GM18520 (cell line): ENCODE data around the gene LMNTD1.
A peak's percentile ranks its signal among the peaks of the same experiment; 100 is the strongest.

Experiments used
- ATAC-seq: cut with Tn5 transposase; IDR thresholded peaks from one replicate; pipeline ENCODE4 v1.9.1; 2021; ENCODE audit not compliant: unreplicated experiment

LMNTD1 gene

DNA sequence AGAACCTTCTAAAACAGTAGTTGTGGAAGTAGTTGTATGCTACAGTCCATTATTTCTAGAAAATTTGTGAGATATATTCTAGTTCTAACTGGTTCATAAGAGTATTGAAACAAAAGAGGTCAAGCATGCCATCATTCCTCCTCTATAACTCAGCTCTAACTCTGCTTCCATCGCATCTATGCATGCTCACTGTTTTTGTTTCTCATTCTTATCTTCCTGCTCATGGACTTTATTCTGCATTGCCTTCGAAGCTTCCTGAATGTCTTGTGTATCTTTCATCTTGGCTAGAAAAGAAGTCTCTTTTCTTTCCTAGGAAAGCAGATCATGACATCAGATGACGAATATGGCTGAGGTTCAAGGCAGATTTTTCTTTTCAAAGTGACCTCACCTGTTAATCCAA is 402 bp downstream of the LMNTD1 start:
- no peak for ATAC-seq

DNA sequence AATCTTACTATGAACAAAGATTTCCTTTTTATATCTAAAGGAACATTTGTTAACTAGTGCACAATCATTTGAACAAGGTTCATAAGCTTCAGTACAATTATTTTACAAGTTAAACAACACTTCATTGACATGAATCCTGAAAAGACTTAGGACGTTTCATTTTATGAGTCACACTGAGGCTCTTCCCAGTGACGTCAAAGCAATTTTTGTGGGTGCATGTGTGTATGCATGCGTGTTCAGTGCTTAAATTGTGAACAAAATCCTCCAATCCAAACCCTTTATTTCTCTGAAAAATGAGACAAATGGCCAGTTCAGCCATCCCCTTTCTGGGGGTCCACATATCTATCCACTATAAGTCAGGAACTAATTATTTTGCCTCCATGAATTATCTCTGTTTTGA is 2.9 kb downstream of the LMNTD1 start:
- ATAC-seq = no peak

DNA sequence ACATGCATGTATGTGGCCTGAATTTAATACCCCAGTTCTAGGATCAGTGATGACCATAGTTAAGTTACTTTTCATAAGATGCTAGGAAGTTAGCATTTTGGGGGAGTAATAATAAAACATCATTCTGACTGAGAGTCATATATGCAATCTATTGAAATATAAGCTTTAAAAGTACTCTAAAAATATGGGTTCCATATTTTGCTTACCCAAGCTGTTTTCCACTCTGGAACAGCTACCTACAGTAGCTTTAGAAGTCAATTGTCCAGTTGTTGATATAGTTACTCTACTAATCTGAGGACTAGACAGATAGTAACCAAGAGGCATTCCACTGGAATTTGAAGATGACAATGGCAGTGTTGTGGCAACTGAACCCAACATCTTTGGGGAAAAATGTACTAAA is 4.0 kb downstream of the LMNTD1 start:
- no peak for ATAC-seq

DNA sequence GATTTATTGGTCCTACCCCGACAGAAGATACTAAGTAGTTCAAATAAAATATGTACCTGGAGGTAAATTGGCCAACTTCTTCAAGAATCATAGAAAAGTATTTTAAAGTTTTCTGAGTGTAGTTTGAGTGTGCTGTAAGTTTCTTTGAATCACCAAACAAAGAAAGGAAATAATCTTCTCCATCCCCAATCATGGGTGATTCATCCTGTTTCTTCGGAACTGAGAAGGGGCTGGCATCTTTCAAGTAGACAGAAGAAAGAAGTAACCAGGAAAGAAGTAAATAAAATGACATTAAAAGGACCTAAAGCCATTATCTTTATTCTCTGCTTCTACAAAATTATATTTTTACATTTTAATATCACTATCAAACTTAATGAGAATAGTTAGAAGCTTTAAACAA is 6.8 kb downstream of the LMNTD1 start:
- no peak for ATAC-seq

DNA sequence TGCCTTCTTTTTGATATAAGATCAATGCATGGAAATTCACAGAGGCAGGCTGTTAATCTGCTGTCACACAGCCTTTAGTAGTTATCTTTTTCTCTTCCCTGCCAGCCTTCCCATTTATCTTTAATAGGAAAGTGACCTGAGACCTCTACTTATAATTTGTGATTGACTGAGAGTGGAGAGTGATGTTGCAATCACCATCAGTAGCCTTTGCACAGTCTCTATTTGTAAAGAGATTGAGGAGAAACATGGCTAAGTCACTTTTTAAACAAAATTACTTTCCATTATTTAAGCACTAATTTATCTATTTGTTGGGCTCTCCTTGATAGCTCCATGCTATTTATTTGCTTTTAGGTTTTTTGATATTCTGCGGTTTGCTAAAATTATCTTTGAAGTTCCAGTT is 19.9 kb downstream of the LMNTD1 start:
- ATAC-seq = no peak

DNA sequence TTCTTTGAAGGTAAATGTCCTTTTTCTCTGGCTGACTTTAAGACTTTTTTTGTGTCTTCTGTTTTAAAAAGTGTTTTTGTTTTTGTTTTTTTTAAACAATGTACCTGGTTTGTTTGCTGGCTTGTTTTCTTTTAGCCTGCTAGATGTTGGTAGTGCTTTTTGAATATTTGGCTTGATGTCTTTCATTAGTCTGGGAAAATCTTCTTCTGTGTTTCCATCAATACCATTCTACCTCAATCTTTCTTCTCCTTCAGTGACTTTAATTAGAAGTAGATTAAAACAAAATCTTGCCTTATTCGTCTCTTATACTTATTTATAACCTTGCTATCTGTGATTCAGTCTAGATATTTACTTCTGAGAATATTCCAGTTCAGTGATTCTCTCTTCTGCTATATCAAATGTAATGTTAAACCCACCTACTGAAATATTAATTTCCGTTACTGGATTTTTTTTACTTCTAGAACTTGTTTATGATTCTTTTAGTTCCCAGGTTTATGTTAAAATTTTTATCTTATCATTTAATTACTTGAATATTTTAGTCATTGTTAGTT is 21.5 kb downstream of the LMNTD1 start:
- ATAC-seq = no peak

DNA sequence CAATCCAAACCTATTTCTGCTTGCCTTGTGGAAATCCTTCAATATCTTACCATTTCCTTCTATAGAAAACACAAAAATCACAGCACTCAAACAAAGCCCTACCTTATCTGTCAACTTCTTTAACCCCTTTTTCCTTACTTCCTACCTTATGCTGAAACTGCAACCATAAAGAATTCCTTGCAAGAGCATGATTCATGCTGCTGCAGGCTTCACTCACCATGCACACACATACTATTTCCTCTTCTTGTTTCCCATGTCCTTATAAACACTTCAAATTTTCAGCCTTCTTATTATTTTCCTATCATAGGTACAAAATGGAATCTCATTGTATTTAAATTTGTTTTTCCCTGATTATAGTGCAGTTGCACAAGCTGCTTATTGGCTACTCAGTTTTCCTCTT is 23.3 kb downstream of the LMNTD1 start:
- ATAC-seq = no peak

DNA sequence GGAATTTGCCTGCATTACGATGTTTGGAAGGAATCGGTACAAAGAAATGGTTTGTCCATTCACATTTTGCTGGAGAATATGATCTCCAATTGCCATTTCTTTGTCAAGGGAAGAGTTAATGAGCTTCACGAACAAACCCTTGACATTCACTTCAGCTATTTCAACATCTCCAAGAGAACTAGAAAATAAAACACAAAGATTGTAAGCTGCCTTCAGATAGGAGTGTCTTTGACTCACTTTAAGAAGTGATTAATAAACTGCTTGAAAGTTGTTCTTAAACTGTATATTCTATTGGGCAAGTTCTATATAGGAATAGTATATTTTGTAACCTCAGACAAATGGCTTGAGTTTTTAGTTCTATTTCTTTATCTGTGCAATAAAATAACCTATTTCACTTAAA is 26.3 kb downstream of the LMNTD1 start:
- ATAC-seq = no peak

DNA sequence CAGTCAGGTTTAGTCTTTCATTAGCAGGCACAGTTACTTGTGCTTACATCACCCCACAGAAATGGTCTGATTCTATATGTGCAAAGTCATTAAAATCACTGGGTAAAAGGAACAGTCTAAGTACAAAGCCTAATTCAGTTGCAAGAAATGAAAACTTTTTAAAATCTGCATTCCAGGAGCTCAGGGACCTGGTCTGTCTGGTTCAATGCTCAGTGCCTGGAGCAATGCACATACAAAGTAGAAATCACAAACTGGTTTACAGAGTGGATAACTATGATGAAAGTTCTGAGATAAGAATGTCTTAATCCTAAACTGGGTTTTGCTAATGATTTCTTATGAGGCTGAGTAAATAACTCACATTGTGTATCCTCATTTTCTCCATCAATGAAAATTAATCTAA is 28.7 kb downstream of the LMNTD1 start:
- ATAC-seq = no peak

DNA sequence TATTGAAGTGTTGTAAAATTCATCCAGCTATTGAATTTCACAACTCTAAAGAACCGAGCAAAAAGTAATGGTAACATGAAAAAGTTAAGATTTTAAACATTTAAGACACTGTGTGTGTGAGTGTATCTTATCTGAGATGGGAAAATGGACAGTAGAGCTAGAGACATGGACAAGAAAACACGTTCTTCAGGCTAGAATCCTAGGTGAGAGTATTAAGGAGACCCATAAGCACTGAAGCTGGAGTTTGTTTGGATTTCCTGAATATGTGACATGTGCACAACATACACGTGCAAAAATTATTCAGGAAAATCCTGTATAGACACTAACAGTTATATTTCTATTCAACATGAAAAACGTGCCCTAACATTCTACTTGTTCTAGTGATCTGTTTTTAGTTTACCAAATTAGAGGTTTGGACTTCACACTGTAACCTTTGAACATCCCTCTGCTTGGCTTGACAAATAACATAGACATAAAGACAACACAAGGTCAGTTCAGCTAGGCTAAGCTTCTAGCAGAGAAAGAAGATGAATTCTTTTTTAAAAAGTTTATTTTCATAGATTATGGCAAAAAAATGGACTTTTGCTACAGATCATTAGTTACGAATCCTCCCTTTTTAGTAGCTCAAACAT is 31.3 kb downstream of the LMNTD1 start:
- ATAC-seq = no peak

DNA sequence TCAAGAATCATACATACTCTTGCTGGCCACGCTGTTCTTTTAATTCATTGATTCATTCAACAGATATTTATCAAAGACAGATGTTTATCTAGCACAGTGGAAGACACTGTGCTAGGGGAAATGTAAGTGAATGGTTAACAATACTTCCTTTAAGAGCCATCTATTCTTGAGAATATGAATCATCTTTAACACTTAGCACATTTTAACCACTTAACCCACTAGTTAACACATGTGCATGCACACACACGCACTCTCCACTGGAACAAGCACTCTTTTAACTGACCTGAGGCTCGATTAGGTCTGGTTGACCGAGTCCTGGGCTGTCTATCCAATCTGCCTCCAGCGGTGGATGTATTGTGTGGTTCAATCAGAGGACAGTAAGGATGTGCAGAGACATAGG is 34.6 kb downstream of the LMNTD1 start:
- ATAC-seq = peak; percentile 92

DNA sequence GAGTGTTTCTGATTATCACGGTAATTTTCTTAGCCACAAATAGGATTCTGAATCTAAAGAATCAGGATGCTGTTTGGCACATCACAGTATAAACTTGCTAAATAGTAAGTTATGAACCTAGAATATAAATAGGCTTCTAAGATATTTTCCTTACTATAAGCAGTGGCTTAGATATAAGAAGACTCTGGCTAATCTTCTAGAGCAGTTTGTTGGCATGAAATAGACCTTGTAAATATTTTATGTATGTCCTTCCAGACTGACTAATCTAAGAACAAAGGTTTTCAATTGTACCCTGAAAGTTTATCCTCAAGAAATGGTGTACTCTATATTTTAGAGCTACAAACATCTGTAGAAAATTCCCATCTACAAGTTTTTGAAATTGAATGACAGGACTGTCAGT is 48.3 kb downstream of the LMNTD1 start:
- no peak for ATAC-seq

DNA sequence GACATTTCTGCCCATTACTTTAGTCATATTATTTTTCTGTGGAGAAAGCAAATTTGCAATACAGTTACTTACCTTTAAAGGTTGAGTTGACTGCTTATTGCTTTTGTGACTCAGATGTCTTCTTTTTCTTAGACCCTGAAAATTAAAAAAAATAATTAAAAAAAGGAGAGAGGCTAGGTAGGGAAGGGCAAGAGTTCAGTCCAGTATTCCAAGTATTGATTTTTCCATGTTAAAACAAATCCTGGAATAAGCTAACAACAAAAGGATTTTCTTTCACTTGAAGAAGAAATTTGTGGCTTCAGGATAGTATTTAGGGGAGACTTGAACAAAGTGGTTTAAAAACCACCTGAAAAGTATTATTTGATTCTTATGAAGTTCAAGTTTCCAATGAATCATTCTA is 49.4 kb downstream of the LMNTD1 start:
- ATAC-seq = no peak

DNA sequence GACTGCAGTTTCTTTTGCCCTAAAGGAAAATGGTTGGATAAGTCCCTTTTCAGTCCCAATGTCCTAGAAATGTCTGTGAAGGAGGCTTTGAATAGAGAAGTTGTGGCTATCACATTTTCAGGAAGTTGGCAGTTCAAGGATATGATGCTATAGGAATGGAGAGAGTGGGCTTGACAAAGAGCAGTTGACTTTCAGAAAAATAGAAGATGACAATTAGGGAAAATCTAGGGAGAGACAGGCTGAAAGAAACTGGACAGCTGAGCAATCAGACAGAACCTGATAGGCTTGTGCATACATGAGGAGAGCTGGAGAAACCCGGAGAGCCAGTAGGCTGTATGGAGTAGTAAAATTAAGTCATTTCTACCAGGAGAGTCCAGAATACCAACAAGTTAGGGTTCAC is 50.5 kb downstream of the LMNTD1 start:
- ATAC-seq = no peak

DNA sequence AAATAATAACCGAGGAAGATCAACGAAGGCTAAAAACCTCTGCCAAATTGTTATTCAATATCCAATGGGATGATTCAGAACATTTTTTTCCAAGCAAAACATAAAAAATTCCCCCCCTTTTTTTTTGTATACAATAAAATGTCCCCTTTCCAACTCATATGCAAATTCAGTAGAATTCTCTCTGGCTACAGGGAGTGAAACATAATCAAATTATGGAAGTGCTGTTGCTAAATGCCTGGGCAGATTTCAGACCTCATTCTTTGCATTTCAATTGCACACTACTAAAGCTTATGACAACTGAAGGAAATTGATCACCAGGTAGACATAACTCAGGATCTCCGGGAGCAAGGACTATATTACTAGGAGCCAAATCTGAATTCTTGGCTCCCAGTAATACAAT is 51.0 kb downstream of the LMNTD1 start:
- ATAC-seq = no peak

DNA sequence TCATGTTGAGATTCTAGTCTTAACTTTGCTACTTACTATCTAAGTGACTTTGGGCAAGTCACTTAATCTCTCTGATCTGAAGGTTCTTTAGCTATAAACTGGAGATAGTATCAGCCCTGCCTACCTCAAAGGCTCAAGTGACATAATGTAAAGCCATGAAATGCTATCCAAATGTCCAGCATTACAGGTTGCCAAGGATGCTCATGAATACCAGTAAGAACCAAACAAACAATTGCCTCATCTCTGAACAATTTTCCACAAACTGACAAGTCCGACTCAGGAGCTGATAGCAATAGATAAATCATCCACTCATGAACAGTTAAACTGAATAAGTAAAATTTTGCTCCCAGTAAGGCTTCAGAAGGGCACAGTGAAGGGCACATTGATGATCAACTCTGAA is 51.5 kb downstream of the LMNTD1 start:
- no peak for ATAC-seq

DNA sequence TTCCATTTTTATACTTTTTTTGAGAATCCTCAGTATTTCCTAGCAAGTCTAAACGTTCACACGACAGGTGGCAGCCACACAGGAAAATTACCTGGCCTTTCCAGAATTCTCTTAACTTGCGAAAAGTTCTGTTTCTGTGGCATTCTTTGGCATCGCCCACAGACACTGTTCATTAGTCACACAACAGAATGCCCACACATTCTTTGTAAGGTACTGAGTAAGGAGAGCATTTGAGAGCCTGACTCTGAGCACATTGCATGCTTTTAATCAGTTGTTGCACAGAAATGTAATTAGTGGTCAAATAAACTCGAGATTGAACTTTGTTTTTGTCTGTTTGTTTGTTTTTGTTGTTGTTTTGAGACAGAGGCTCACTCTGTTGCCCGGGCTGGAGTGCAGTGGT is 52.4 kb downstream of the LMNTD1 start:
- ATAC-seq = no peak

DNA sequence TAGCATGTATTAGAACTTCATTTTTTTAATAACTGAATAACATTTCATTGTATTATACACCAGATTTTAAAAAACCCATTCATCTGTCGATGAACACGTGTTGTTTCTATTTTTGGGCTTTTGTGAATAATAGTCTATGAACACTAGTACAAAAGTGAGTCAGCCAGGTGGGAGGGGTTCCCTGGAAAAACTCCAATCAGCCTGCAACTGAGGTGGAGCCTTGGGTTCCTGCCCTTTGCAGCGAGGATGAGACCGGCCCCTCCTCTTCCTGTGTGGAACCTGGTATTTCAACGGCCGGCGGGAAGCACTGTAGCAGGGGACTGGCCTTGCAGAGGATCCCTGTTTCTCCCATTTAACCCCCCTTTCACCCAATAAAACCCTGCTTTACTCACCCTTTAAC is 56.1 kb downstream of the LMNTD1 start:
- no peak for ATAC-seq

DNA sequence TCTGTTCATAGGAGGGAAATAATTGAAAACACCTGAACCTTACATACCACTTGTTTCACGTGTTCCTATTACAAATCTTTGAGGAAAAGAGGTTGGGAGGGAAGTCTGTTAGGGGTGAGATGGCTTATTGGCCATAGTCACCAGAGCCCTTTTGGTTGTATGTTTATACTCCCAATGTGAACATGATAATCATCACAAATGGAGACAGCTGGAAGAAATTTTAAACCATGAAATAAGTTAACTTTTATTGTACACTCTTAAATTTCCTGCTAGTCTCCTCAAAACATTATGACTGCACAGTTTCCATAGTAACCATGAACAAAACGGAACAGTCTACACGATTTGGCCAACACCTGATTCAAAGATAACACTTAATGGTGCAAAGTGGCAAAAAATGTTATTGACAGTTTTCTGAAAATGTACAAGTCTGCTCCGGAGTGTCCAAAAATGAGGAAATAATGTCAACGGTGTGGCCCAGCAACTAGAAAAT is 56.9 kb downstream of the LMNTD1 start:
- ATAC-seq = no peak

DNA sequence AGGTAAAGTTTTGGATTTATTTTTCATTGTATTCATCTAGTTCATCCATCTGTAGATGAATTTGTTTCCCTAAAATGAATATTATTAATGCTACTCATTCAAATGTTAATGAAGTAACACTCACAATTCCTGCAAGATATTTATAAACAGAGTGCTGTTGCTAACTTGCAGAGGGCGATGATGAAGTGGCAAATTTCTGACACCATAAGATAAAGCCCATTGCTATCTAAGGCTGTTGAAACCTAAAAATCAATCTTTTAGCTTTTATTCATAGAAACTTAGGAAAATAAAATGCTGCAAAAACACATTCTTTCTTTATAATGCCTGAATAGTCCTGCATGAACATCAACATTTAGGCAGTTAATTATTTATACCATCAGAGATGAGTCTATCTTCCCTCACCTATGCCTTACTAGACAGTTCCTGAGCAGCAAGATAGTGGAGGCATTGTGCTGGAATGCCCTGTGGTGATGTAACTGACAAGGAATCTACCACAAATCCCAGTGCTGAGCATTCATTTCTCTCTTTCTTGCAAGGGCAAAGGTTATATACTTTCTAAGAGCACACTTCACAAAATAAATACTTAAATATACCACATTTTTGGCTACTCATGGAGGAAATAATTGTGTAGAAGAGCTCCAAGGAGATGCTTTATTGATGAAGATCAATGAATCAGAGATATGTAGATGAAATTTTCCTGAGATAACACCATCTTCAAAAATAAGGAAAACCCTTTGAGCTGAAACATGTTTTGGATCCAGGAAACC is 57.6 kb downstream of the LMNTD1 start:
- ATAC-seq = no peak

DNA sequence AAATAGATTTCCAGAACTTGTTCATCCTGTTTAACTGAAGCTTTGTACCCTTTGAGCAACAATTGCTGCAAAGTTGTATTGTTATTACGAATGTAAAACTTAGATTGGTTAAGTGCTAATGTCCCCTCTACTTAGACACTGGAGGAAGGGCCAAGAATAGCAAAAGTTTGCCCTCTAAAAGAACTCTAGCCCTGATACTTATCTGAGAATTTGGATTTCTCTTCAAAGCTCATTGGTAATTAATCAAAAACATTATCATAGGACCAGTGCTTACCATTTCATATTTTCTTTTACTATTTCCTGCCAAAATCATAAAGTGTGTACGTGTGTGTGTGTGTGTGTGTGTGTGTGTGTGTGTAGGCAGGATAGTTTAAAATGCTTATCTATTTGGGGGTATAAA is 58.2 kb downstream of the LMNTD1 start:
- no peak for ATAC-seq

DNA sequence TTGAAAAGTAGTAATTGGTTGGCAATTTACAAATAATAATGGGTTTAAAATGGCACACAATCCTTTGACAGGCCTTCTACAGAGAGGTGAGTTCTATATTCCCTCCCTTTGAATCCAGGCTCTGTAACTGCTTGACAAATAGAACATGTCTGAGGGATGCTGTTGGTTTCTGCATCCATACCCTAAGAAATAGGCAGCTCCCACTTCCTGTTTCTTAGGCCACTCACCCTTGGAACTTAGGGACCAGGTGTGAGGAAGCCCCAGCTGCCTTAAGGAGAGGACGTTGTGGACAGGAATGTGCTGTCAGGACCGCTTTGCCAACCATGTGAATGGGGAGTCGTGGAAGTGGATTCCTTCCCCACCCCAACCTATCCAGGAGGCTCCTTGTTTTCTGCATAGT is 59.4 kb downstream of the LMNTD1 start:
- no peak for ATAC-seq
